Measurements from ENCODE around the gene PCP2. TPM values are rescaled to one million over a fixed set of nuclear protein-coding genes. Genes with fewer than 3 reads are reported as not detected.

Gene PCP2
- total RNA-seq, 2 donors from 2014 or later = not detected

DNA sequence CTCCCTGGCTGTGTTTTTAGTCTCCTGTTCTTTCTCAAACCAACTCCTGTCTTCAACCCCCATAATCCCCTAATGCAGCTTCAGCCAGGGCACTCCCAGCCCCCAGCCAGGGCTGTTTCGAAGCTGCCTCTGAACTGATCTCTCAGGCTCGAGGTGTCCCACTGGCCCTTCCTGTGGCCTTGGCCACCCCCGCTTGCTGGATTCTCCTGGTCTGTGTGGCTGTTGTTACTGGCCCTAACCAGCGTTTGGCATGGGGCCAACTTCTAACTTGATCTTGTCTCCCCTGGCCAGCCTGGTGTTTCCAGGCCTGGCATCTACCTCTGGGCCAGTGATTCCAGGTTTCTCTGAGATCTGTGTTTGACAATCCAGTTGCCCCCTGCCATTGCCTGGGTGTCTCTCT lies 15.2 kb downstream of the PCP2 start:
- 7 to 15% methylated on average over 4 of the region's 4 CpGs for WGBS, 2 donors
- Histone ChIP-seq H3K27me3 (no peaks in the 10 kb centered on the region), H3K4me1 (peaks cover 36% of the 10 kb centered on the region), H3K4me3 (no peak overlapping the region), H3K27ac (peak overlapping the region; percentile 97 to 100 (median 100)), H3K9me3 (no peaks in the 10 kb centered on the region), H3K36me3 (replicated peaks in 1 of 2; ENCODE audit: insufficient read depth in 1 of 2, low read depth in 2 of 2) (peaks cover 9 to 26% of the 10 kb centered on the region in 2 donors)
- TF ChIP-seq POLR2A (IDR thresholded peaks at IDR 0.05) = no peak
- TF ChIP-seq, protein P1, sequence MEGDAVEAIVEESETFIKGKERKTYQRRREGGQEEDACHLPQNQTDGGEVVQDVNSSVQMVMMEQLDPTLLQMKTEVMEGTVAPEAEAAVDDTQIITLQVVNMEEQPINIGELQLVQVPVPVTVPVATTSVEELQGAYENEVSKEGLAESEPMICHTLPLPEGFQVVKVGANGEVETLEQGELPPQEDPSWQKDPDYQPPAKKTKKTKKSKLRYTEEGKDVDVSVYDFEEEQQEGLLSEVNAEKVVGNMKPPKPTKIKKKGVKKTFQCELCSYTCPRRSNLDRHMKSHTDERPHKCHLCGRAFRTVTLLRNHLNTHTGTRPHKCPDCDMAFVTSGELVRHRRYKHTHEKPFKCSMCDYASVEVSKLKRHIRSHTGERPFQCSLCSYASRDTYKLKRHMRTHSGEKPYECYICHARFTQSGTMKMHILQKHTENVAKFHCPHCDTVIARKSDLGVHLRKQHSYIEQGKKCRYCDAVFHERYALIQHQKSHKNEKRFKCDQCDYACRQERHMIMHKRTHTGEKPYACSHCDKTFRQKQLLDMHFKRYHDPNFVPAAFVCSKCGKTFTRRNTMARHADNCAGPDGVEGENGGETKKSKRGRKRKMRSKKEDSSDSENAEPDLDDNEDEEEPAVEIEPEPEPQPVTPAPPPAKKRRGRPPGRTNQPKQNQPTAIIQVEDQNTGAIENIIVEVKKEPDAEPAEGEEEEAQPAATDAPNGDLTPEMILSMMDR (IDR thresholded peaks at IDR 0.05) = no peak
- DNase-seq (peak; percentile 78 to 91 (median 82)), ATAC-seq (peak; percentile 36)
- intact Hi-C loops (cut with DNase I) = no loop called here

- Histone ChIP-seq H3K4me1 (peaks cover 36% of the 10 kb centered on the region), H3K27ac (peak overlapping the region; percentile 97 to 100 (median 100)), H3K4me3 (no peak overlapping the region), H3K9me3 (no peaks in the 10 kb centered on the region), H3K36me3 (replicated peaks in 1 of 2; ENCODE audit: insufficient read depth in 1 of 2, low read depth in 2 of 2) (peaks cover 8 to 21% of the 10 kb centered on the region in 2 donors), H3K27me3 (no peaks in the 10 kb centered on the region)
- DNase-seq (no peak), ATAC-seq (no peak)
- intact Hi-C loops (cut with DNase I) = no loop called here
- TF ChIP-seq, protein P1 (IDR thresholded peaks at IDR 0.05) = no peak
- TF ChIP-seq POLR2A (IDR thresholded peaks at IDR 0.05) = no peak
- WGBS, 2 donors = 86 to 91% methylated on average over 25 to 28 of the region's 28 CpGs
Measured at GRCh38 chr19:7617735-7618134, 15.8 kb downstream of the PCP2 start.

DNA sequence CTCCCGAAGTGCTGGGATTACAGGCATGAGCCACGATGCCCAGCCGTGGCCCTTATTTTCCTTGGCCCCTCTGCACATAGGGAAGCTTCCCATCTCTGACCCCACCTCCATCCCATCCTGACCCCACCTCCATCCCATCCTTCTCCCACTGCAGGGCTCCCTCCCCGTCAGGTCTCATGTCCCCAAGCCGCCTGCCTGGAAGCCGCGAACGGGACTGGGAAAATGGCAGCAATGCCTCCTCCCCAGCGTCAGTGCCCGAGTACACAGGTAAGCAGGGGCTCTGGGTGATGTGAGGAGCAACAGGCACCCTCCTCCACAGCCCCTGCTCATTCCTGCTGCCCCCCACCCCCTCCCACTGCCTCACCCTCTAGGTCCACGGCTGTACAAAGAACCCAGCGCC lies 16.3 kb downstream of the PCP2 start:
- TF ChIP-seq, protein P1 (IDR thresholded peaks at IDR 0.05) = no peak
- TF ChIP-seq POLR2A (IDR thresholded peaks at IDR 0.05) = no peak
- WGBS, 2 donors = 85 to 94% methylated on average over 10 to 12 of the region's 12 CpGs
- intact Hi-C loops (cut with DNase I) = no loop called here
- ATAC-seq (no peak), DNase-seq (no peak)
- H3K36me3 ChIP-seq (replicated peaks in 1 of 2; ENCODE audit: insufficient read depth in 1 of 2, low read depth in 2 of 2) = peaks cover 3 to 19% of the 10 kb centered on the region in 2 donors
- H3K9me3 ChIP-seq = no peaks in the 10 kb centered on the region
- H3K4me1 ChIP-seq = peaks cover 36% of the 10 kb centered on the region
- H3K27ac ChIP-seq = peak overlapping the region; percentile 97 to 100 (median 100)
- no peak overlapping the region for H3K4me3 ChIP-seq
- no peaks in the 10 kb centered on the region for H3K27me3 ChIP-seq

DNA sequence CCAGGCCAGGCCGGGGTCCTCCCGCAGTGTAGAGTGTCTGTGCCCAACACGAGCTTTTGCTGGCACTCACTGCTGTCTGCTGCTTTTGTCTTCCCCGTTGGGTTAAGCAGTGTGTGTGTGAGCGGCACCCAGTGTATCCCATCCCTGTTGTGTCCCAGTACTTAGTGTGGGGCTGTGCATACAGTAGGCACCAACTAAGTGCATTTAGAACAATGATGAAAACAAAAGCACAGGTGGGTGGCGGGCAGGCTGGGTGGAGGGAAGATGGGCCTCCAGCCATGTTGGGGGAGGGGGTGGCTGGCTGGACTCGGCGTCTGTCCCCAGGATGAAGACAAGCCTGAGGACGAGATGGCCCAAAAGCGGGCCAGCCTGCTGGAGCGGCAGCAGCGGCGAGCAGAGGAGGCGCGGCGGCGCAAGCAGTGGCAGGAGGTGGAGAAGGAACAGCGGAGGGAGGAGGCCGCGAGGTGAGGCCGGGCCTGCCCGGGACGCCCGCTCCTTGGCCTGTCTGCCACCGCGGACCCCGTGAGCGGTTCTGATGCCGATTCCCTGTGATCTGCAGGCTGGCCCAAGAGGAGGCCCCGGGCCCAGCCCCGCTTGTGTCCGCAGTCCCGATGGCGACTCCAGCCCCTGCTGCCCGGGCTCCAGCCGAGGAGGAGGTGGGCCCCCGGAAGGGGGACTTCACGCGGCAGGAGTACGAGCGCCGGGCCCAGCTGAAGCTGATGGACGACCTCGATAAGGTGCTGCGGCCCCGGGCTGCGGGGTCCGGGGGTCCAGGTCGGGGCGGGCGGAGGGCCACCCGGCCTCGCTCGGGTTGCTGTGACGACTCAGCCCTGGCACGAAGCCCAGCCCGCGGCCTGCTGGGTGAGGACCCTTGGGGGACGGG lies 18.4 kb downstream of the PCP2 start:
- Histone ChIP-seq H3K9me3 (no peaks in the 10 kb centered on the region), H3K36me3 (replicated peaks in 1 of 2; ENCODE audit: insufficient read depth in 1 of 2, low read depth in 2 of 2) (peaks cover 9 to 11% of the 10 kb centered on the region in 2 donors), H3K27ac (no peak overlapping the region), H3K4me1 (peaks cover 29% of the 10 kb centered on the region), H3K4me3 (no peak overlapping the region), H3K27me3 (no peaks in the 10 kb centered on the region)
- no peak for DNase-seq
- WGBS, 2 donors = 88 to 94% methylated on average over 36 to 55 of the region's 59 CpGs
- TF ChIP-seq, protein P1 (IDR thresholded peaks at IDR 0.05) = no peak
- TF ChIP-seq POLR2A (IDR thresholded peaks at IDR 0.05) = no peak
- ATAC-seq = no peak
- intact Hi-C loops (cut with DNase I) = no loop called here

Measured in body of pancreas (tissue), 4 donors.